Panc1 (cell line): ENCODE data around the gene TBXT. TPM values are rescaled to one million over a fixed set of nuclear protein-coding genes. Genes with fewer than 3 reads are reported as not detected.

Experiments used
- ATAC-seq: fragments of 200-7000 bp; cut with Tn5 transposase; 2 replicates; pipeline ENCODE4 v1.9.1; 2020; ENCODE audit warnings: mild to moderate bottlenecking, moderate library complexity
- BruUV-seq: library from RNA; stranded (reverse); fragments of 400-500 nt; replicated peaks from 2 replicates; lab custom pipeline; 2021; lab: Mats Ljungman, UMichigan
- CTCF ChIA-PET: fragments of 300-600 bp; sonication (Branson Sonifier 250); formaldehyde crosslinking; loops from one replicate; lab custom pipeline; 2022; ENCODE audit warnings: antibody characterized with exemption; lab: Charles Lee
- POLR2A ChIA-PET: fragments of 300-600 bp; sonication (Branson Sonifier 250); formaldehyde crosslinking; loops from one replicate; lab custom pipeline; 2022; ENCODE audit warnings: antibody characterized with exemption; lab: Charles Lee
- DNase-seq: peaks from one replicate; pipeline ENCODE4 v3.0.0-alpha.2; 2010; ENCODE audit warnings: low read depth, low spot score
- H3K27ac ChIP-seq: 2 replicates; pipeline ENCODE4 v1.5.1; 2011; ENCODE audit warnings: mild to moderate bottlenecking, low read length, inconsistent platforms
- H3K27me3 ChIP-seq: fragments of 200-500 bp; sonication (Bioruptor generic); 2 replicates; pipeline ENCODE4 v1.6.0; 2014; ENCODE audit warnings: low read length, inconsistent platforms; ENCODE audit not compliant: control insufficient read depth, insufficient read depth
- H3K36me3 ChIP-seq: fragments of 200-500 bp; sonication (Bioruptor generic); 2 replicates; pipeline ENCODE4 v1.5.1; 2014; ENCODE audit warnings: inconsistent platforms, mild to moderate bottlenecking, low read length, moderate library complexity; ENCODE audit not compliant: control insufficient read depth, insufficient read depth
- H3K4me1 ChIP-seq: 2 replicates; pipeline ENCODE4 v1.5.1; 2011; ENCODE audit warnings: inconsistent platforms, mild to moderate bottlenecking, low read length, moderate library complexity; ENCODE audit not compliant: control insufficient read depth, insufficient read depth
- H3K4me3 ChIP-seq, 2 experiments: 2 replicates each; pipeline ENCODE4 v1.5.1; 2011 to 2012; ENCODE audit warnings: low read depth in 2 of 2, low read length in 2 of 2, mild to moderate bottlenecking in 2 of 2, inconsistent platforms in 1 of 2, moderate library complexity in 1 of 2
- H3K9me3 ChIP-seq: fragments of 200-500 bp; sonication (Bioruptor generic); 2 replicates; pipeline ENCODE4 v1.5.1; 2014; ENCODE audit warnings: low read depth, mild to moderate bottlenecking, inconsistent platforms, low read length, moderate library complexity; ENCODE audit not compliant: control insufficient read depth, insufficient read depth
- CTCF ChIP-seq: fragments of 450-650 bp; IDR thresholded peaks from 2 replicates; pipeline ENCODE4 v1.5.1; 2017; ENCODE audit warnings: mild to moderate bottlenecking
- POLR2AphosphoS5 ChIP-seq: IDR thresholded peaks from 2 replicates; pipeline ENCODE4 v1.6.1; 2012; ENCODE audit warnings: mild to moderate bottlenecking, low read depth, low read length, moderate library complexity
- REST ChIP-seq, 2 experiments: IDR thresholded peaks; 2 replicates each; pipeline ENCODE4 v1.6.1; 2011 to 2012; ENCODE audit warnings: low read depth in 2 of 2, control low read depth in 1 of 2, low read length in 1 of 2, mild to moderate bottlenecking in 1 of 2, moderate library complexity in 1 of 2; ENCODE audit not compliant: insufficient read depth in 1 of 2
- SIN3A ChIP-seq: IDR thresholded peaks from 2 replicates; pipeline ENCODE4 v1.6.1; 2012; ENCODE audit warnings: low read depth, mild to moderate bottlenecking, low read length, moderate library complexity, borderline replicate concordance; ENCODE audit not compliant: insufficient read depth
- TCF7L2 ChIP-seq: IDR thresholded peaks from 2 replicates; pipeline ENCODE4 v1.6.1; 2011; ENCODE audit warnings: mild to moderate bottlenecking, low read depth, low read length, inconsistent platforms
- in situ Hi-C: cut with HindIII; loops from 2 replicates; pipeline ENCODE4 v1.10.0; 2016; ENCODE audit warnings: low sequenced_read_pairs, low pct_unique_long_range_greater_than_20kb
- intact Hi-C: fragments of 100-400 bp; cut with micrococcal nuclease; formaldehyde crosslinking; loops from one replicate; pipeline ENCODE4 v1.10.0; 2022; ENCODE audit not compliant: unreplicated experiment
- total RNA-seq: library from RNA; stranded (reverse); gene quantifications from one replicate; pipeline ENCODE4 v1.2.1, GENCODE V29; 2021; ENCODE audit not compliant: unreplicated experiment

TBXT gene
- total RNA-seq, 1 experiment from 2014 or later: not detected

- 0 out of 2 replicates have a peak, but pooled peaks cover 4% of the 10 kb centered on the region for H3K9me3 ChIP-seq
- ChIA-PET POLR2A (no interaction called here), CTCF (no interaction called here)
- no peak overlapping the region for H3K4me3 ChIP-seq
- ATAC-seq (no peak), DNase-seq (no peak)
- no peaks in the 10 kb centered on the region for H3K4me1 ChIP-seq
- TF ChIP-seq REST (IDR thresholded peaks at IDR 0.05; ENCODE audit: insufficient read depth in 1 of 2, low read depth in 2 of 2, low read length in 1 of 2) (no peak), POLR2AphosphoS5 (no peak)
- H3K27ac ChIP-seq: no peak overlapping the region
- H3K27me3 ChIP-seq: no peaks in the 10 kb centered on the region
- intact Hi-C loops: no loop called here
- no TSS peak for BruUV-seq
- no peaks in the 10 kb centered on the region for H3K36me3 ChIP-seq
- in situ Hi-C loops: no loop called here
Measured at GRCh38 chr6:166119116-166119911, 48.3 kb downstream of the TBXT start.

- Histone ChIP-seq H3K27ac (no peak overlapping the region), H3K9me3 (0 out of 2 replicates have a peak, but pooled peaks cover 4% of the 10 kb centered on the region), H3K4me1 (no peaks in the 10 kb centered on the region), H3K27me3 (no peaks in the 10 kb centered on the region; the same call in 1 of the 2 replicates), H3K4me3 (no peak overlapping the region), H3K36me3 (no peaks in the 10 kb centered on the region)
- ChIA-PET CTCF (no interaction called here), POLR2A (no interaction called here)
- in situ Hi-C loops: no loop called here
- BruUV-seq: no TSS peak
- DNase-seq (no peak), ATAC-seq (no peak)
- TF ChIP-seq SIN3A: no peak
- no peak for TF ChIP-seq POLR2AphosphoS5
- TF ChIP-seq REST (IDR thresholded peaks at IDR 0.05; ENCODE audit: insufficient read depth in 1 of 2, low read depth in 2 of 2, low read length in 1 of 2): no peak
- no peak for TF ChIP-seq TCF7L2
- no peak for TF ChIP-seq CTCF
- intact Hi-C loops: no loop called here
Measured at GRCh38 chr6:166115609-166116008, 52.0 kb downstream of the TBXT start.
